Fibroblast of lung (primary cell): ENCODE results near the gene PSMG4. TPM values are rescaled to one million over a fixed set of nuclear protein-coding genes. Genes with fewer than 3 reads are reported as not detected.

Experiments
- DNase-seq, 2 donors: peaks; one replicate each; pipeline versions ENCODE4 v3.0.0 to v3.0.0-alpha.2; 2010; ENCODE audit warnings: low read depth in 2 of 2
- H2AFZ ChIP-seq: 2 replicates; pipeline ENCODE4 v1.5.1; 2012; ENCODE audit warnings: low read length, control low read depth, inconsistent platforms
- H3K27ac ChIP-seq: 2 replicates; pipeline ENCODE4 v1.5.1; 2011; ENCODE audit warnings: low read length, control low read depth; ENCODE audit not compliant: insufficient read depth
- H3K27me3 ChIP-seq: 2 replicates; pipeline ENCODE4 v1.5.1; 2011; ENCODE audit warnings: mild to moderate bottlenecking, low read length; ENCODE audit not compliant: control insufficient read depth, insufficient read depth
- H3K36me3 ChIP-seq: 2 replicates; pipeline ENCODE4 v1.5.1; 2011; ENCODE audit warnings: low read length; ENCODE audit not compliant: control insufficient read depth, insufficient read depth
- H3K4me1 ChIP-seq: 2 replicates; pipeline ENCODE4 v1.5.1; 2011; ENCODE audit warnings: low read length; ENCODE audit not compliant: control insufficient read depth, insufficient read depth; ENCODE audit errors: extremely low read depth
- H3K4me2 ChIP-seq: 2 replicates; pipeline ENCODE4 v1.5.1; 2011; ENCODE audit warnings: low read length, control low read depth; ENCODE audit not compliant: insufficient read depth; ENCODE audit errors: extremely low read depth
- H3K4me3 ChIP-seq, 4 experiments: fragments of 200-600 bp in 1 of 4; sonication (generic) in 1 of 4; replicated peaks in 1 of 4; 2 replicates each; pipeline ENCODE4 v1.5.1; 2011 to 2016; ENCODE audit warnings: low read length in 4 of 4, low read depth in 3 of 4, mild to moderate bottlenecking in 3 of 4, control low read depth in 2 of 4, inconsistent platforms in 1 of 4, mixed read lengths in 1 of 4; ENCODE audit not compliant: insufficient read depth in 1 of 4; ENCODE audit errors: control extremely low read depth in 1 of 4
- H3K79me2 ChIP-seq: 2 replicates; pipeline ENCODE4 v1.5.1; 2012; ENCODE audit warnings: mild to moderate bottlenecking, low read length, inconsistent platforms; ENCODE audit not compliant: control insufficient read depth, insufficient read depth
- H3K9ac ChIP-seq: 2 replicates; pipeline ENCODE4 v1.5.1; 2011; ENCODE audit warnings: mild to moderate bottlenecking, low read length, control low read depth; ENCODE audit not compliant: insufficient read depth
- H3K9me3 ChIP-seq: 2 replicates; pipeline ENCODE4 v1.5.1; 2012; ENCODE audit warnings: low read depth, low read length; ENCODE audit not compliant: control insufficient read depth, insufficient read depth
- H4K20me1 ChIP-seq: 2 replicates; pipeline ENCODE4 v1.5.1; 2011; ENCODE audit warnings: low read length; ENCODE audit not compliant: control insufficient read depth, insufficient read depth; ENCODE audit errors: extremely low read depth
- CTCF ChIP-seq, 2 donors: IDR thresholded peaks in 1 of 2; conservative IDR thresholded peaks in 1 of 2; 1 replicate in 1 of 2; 2 replicates in 1 of 2; pipeline ENCODE4 v1.5.1; 2011 to 2012; ENCODE audit warnings: low read length in 2 of 2, control low read depth in 1 of 2, inconsistent platforms in 1 of 2, low read depth in 1 of 2, mild to moderate bottlenecking in 1 of 2
- EZH2 ChIP-seq: IDR thresholded peaks from 2 replicates; pipeline ENCODE4 v1.5.1; 2012; ENCODE audit warnings: low read length, control low read depth, mild to moderate bottlenecking; ENCODE audit errors: missing control alignments
- polyA plus RNA-seq, 2 donors: library from polyadenylated mRNA; depleted of rRNA in 1 of 2; stranded (reverse) in 1 of 2; unstranded in 1 of 2; fragments of >200 nt; gene quantifications; 2 replicates each; pipeline ENCODE4 v1.2.1, GENCODE V29; 2011 to 2012; ENCODE audit warnings: missing spikeins in 1 of 2
- total RNA-seq: library from RNA; depleted of rRNA; stranded (reverse); fragments of >200 nt; gene quantifications from 2 replicates; pipeline ENCODE4 v1.2.1, GENCODE V29; 2014

The PSMG4 gene
- total and polyA plus RNA-seq, 2 donors (not counting 1 experiment from before 2014, with no cell fraction given) = 12.5 to 34.2 TPM

GRCh38 chr6:3308106-3308505 lies 49.4 kb downstream of the PSMG4 start:
- no peaks in the 10 kb centered on the region for H3K27me3 ChIP-seq
- no peak for TF ChIP-seq CTCF (conservative IDR thresholded peaks at IDR 0.05 in 1 of 2, IDR thresholded peaks at IDR 0.05 in 1 of 2; ENCODE audit: low read depth in 1 of 2, low read length in 2 of 2)
- no peak for TF ChIP-seq EZH2
- no peak overlapping the region for H3K4me2 ChIP-seq

GRCh38 chr6:3309391-3310050 lies 50.8 kb downstream of the PSMG4 start:
- Histone ChIP-seq H3K79me2 (no peaks in the 10 kb centered on the region), H3K9me3 (no peaks in the 10 kb centered on the region), H3K9ac (no peak overlapping the region), H3K27me3 (no peaks in the 10 kb centered on the region), H3K4me3 (no peak overlapping the region), H4K20me1 (no peaks in the 10 kb centered on the region), H3K4me1 (no peaks in the 10 kb centered on the region), H3K36me3 (no peaks in the 10 kb centered on the region), H3K27ac (no peak overlapping the region), H2AFZ (no peak overlapping the region), H3K4me2 (no peak overlapping the region)
- no peak for DNase-seq
- TF ChIP-seq EZH2 (no peak), CTCF (conservative IDR thresholded peaks at IDR 0.05 in 1 of 2, IDR thresholded peaks at IDR 0.05 in 1 of 2; ENCODE audit: low read depth in 1 of 2, low read length in 2 of 2) (no peak)

More at GRCh38 chr6:3308106-3308505, 49.4 kb downstream of the PSMG4 start:
- H4K20me1 ChIP-seq = no peaks in the 10 kb centered on the region
- no peak for DNase-seq
- H3K4me3 ChIP-seq = no peak overlapping the region
- no peaks in the 10 kb centered on the region for H3K9me3 ChIP-seq
- H3K79me2 ChIP-seq = no peaks in the 10 kb centered on the region
- H3K4me1 ChIP-seq = no peaks in the 10 kb centered on the region
- no peak overlapping the region for H3K9ac ChIP-seq
- H3K27ac ChIP-seq = no peak overlapping the region
- H3K36me3 ChIP-seq = no peaks in the 10 kb centered on the region
- no peak overlapping the region for H2AFZ ChIP-seq

DNA sequence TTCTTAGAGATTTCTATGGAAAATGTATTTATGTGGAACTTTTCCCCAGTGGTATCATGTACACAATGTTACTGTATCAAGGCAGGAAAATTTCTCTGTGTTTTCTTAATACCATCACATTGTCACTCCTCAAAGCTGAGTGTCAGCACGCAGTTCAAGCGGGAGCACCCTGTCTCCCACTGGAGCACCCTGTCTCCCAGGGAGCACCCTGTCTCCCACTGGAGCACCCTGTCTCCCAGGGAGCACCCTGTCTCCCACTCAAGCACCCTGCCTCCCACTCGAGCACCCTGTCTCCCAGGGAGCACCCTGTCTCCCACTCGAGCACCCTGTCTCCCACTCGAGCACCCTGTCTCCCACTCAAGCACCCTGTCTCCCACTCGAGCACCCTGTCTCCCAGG lies 51.3 kb downstream of the PSMG4 start:
- H3K27ac ChIP-seq = no peak overlapping the region
- no peak overlapping the region for H3K4me2 ChIP-seq
- H3K36me3 ChIP-seq = no peaks in the 10 kb centered on the region

More for the DNA sequence above, 51.3 kb downstream of the PSMG4 start:
- Histone ChIP-seq H3K9ac (no peak overlapping the region), H3K9me3 (no peaks in the 10 kb centered on the region), H4K20me1 (no peaks in the 10 kb centered on the region), H3K4me3 (no peak overlapping the region), H3K27me3 (no peaks in the 10 kb centered on the region), H3K4me1 (no peaks in the 10 kb centered on the region), H3K79me2 (no peaks in the 10 kb centered on the region), H2AFZ (no peak overlapping the region)
- no peak for DNase-seq
- TF ChIP-seq CTCF (conservative IDR thresholded peaks at IDR 0.05 in 1 of 2, IDR thresholded peaks at IDR 0.05 in 1 of 2; ENCODE audit: low read depth in 1 of 2, low read length in 2 of 2) = no peak
- no peak for TF ChIP-seq EZH2
